SK-N-SH (cell line): Measurements from ENCODE around the gene SUPT4H1.
A peak's percentile ranks its signal among the peaks of the same experiment; 100 is the strongest.

Experiments used
- CTCF ChIP-seq: fragments of 200-600 bp; sonication (generic); IDR thresholded peaks from 2 replicates; pipeline ENCODE4 v1.6.1; 2017; ENCODE audit warnings: antibody characterized with exemption, mild to moderate bottlenecking, moderate library complexity
- EP300 ChIP-seq, 2 experiments: IDR thresholded peaks; 2 replicates each; pipeline versions ENCODE4 v1.4.0 to v1.6.1; 2012; ENCODE audit warnings: borderline replicate concordance in 1 of 2, low read depth in 1 of 2, low read length in 1 of 2
- FOXM1 ChIP-seq: IDR thresholded peaks from 2 replicates; pipeline ENCODE4 v1.4.0; 2012; ENCODE audit warnings: low read depth, mild to moderate bottlenecking
- JUND ChIP-seq: IDR thresholded peaks from 2 replicates; pipeline ENCODE4 v1.4.0; 2012
- MXI1 ChIP-seq: IDR thresholded peaks from 2 replicates; pipeline ENCODE4 v1.6.1; 2012; ENCODE audit warnings: mild to moderate bottlenecking, low read depth, low read length, improper control_type of control experiment
- NRF1 ChIP-seq: IDR thresholded peaks from 2 replicates; pipeline ENCODE4 v1.6.1; 2012; ENCODE audit warnings: low read depth, mild to moderate bottlenecking, low read length
- POLR2AphosphoS5 ChIP-seq: IDR thresholded peaks from 2 replicates; pipeline ENCODE4 v1.6.1; 2012; ENCODE audit warnings: low read depth, low read length
- RAD21 ChIP-seq: IDR thresholded peaks from 2 replicates; pipeline ENCODE4 v1.6.1; 2012; ENCODE audit warnings: mild to moderate bottlenecking, low read length
- SIN3A ChIP-seq: IDR thresholded peaks from 2 replicates; pipeline ENCODE4 v1.6.1; 2012; ENCODE audit warnings: low read depth, mild to moderate bottlenecking, low read length, moderate library complexity, borderline replicate concordance
- TCF12 ChIP-seq: IDR thresholded peaks from 2 replicates; pipeline ENCODE4 v1.4.0; 2012
- TEAD4 ChIP-seq: IDR thresholded peaks from 2 replicates; pipeline ENCODE4 v1.4.0; 2012; ENCODE audit warnings: mild to moderate bottlenecking, borderline replicate concordance; ENCODE audit not compliant: insufficient read depth
- USF2 ChIP-seq: fragments of 150-350 bp; IDR thresholded peaks from 2 replicates; pipeline ENCODE4 v1.6.1; 2017; ENCODE audit warnings: antibody characterized with exemption, low read length, low read depth, borderline replicate concordance

- TF ChIP-seq FOXM1 (no peak), CTCF (no peak), RAD21 (peak; percentile 44; the same call in 1 of the 2 replicates), USF2 (no peak), TEAD4 (no peak), SIN3A (no peak), MXI1 (no peak), EP300 (IDR thresholded peaks at IDR 0.05; ENCODE audit: borderline replicate concordance in 1 of 2, low read depth in 1 of 2, low read length in 1 of 2) (no peak), POLR2AphosphoS5 (no peak), TCF12 (no peak), NRF1 (no peak), JUND (no peak)
These were observed 39.2 kb downstream of the SUPT4H1 start for GRCh38 chr17:58312829-58313228.
